CD4-positive, alpha-beta T cell treated with Interleukin-15 for 4 hours (primary cell): ENCODE results near the gene BSND.
"Not testable (repeated sequence)": the region's sequence is repeated elsewhere in the genome, so short reads cannot be mapped to it uniquely, and the experiment has no call there.

Experiments
- DNase-seq: peaks from one replicate; pipeline ENCODE4 v3.0.0-alpha.2; 2020; ENCODE audit warnings: low spot score

The BSND gene

GRCh38 chr1:54998677-54999076 is at the start of gene BSND:
Gene BSND, plus strand, starts transcription at chr1:54998933. Its CDS starts 254 bp downstream, at chr1:54999187.
- DNase-seq, result no peak

GRCh38 chr1:54949053-54949452 is 49.7 kb upstream of the BSND start:
- no peak for DNase-seq

- no peak for DNase-seq
These were observed 48.7 kb upstream of the BSND start for GRCh38 chr1:54950006-54950368.

DNA sequence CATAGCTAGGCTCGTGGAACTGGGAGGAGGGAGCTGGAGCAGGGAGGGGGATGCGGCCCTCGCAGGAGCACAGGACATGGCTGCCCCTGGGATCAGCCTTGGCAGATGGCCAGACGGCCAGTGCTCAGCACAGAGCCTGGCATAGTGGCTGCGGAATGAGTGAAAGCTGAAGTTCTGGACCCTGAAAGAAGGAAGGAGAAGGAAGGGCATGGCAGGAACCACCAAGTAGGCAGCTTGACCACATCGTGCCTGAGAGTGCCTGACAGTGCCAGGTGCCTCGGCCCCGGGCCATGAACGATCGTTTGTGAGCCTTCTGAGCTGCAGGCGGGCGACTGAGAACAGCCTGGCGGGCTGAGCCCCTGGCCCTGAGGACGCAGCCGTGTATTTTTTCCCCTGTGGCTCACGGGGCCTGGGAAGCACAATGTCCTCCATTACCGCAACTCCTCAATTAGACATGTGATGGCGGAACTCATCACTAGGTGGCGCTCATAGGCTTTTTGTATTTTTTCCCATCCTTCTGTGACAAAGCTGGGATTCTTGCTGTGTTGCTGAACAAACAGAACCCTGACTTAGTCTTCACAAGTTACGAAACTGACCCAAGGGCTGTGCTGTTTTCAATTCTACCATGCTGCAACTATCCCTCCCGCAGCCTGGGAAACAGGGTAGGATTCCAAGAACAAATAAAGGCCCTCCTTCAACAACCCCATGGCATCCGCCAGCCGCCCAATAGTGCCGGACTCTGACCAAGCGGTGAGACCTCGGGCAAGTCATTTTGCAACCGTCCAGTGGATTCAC is 48.2 kb upstream of the BSND start:
- peak; percentile 55 for DNase-seq

DNA sequence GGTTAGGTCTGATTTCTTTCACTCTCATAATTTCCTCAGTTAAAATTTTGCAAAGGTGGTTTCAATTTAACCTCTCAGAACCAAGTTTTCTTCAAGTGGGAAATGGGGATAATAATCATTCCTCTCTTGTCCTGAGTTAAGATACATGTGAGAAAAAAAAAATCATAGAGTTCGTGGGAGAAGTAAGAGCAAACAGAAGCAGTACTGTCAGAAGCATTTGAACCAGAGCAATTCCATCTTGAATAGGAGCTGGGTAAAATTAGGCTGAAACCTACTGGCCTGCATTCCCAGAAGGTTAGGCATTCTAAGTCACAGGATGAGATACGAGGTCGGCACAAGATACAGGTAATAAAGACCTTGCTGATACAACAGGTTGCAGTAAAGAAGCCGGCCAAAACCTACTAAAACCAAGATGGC is 46.9 kb upstream of the BSND start:
- no peak for DNase-seq

DNA sequence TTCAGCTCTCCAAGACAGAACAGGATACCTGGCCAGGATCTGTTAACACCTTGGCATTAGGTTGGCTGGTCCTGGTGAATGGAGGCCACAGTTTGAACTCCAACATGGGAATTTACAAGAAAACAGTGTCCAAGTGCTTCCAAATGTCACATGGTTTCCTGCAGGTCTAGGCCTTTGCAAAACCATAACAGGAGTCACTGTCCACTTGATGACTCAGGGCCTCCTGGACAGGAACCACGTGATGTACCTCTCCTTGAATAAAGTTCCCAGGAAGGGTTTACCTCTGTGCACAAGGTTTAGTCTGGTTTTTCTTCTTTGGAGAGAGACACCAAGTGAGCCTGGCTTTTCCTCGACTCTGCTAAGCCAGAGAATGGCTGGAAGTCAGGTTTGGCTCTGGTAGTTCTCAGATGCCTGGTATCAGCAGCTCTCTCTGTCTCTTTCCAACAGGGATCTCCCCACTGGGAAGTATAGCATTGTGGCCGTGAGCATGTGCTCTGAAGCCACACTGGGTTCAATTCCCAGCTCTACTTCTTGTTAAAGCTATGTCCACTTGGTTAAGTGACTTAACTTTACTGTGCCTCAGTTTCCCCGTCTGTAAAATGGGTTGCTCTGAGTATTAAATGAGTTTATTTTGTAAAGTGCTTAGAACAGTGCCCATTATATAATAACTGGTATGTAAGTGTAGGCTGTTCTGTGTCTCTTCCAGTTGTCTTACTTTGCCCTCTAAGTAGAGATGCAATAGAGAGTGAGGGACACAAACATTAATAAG is 45.6 kb upstream of the BSND start:
- DNase-seq, result no peak

DNA sequence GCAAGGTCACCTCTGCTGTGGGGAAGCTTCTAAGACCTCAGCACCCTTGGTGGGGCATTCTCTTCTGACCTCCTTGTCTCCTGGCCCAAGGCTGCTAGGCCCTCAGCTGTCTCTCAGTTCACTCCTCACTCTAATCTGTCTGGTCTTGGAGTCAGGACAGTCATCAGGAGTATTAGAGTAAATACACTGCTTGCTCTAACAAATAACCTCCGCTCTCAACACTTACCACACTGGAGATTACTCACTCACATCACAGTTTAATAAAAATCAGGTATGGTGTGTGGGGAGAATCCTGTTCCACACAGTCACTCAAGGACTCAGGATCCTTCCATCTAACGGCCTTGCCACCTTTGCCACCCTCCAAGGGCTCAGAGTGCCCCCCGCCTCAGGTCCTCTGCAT is 44.9 kb upstream of the BSND start:
- no peak for DNase-seq

DNA sequence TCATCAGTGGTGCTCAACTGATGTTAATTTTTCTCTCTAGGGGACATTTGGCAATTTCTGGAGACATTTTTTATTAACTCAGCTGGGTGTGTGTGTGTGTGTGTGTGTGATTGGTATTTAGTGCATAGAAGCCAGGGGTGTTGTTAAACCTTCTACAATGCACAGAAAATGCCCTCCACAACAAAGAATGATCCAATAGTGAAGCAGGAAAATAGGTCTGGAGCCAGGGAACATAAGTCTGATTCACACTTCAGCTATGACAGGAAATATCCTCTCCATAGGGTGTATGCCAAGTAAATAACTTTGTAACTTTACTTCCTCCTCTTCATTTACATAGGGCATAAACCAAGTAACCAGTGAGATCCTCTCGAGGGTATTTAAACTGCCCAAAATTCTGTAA is 43.4 kb upstream of the BSND start:
- DNase-seq, result no peak

GRCh38 chr1:54956726-54957125 is 42.0 kb upstream of the BSND start:
- DNase-seq, result no peak

DNA sequence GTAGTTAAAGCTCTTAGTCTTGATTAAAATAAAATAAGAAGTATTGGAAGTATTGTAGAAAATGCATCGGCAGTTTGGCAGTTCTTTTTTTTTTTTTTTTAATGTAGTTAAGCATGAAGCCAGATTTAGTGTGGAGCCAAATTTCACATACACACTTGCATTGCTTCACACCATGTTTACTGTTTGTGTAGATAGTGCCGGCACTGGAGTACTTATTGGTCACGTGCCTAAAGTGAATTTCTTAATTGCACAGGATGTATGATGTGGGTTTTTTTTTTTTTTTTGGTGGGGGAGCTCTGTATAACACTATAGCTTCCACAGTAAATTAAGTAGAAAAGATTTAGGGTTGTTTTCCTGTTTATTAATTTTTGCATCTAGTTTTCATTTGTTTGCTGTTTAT is 39.5 kb upstream of the BSND start:
- DNase-seq, result no peak

DNA sequence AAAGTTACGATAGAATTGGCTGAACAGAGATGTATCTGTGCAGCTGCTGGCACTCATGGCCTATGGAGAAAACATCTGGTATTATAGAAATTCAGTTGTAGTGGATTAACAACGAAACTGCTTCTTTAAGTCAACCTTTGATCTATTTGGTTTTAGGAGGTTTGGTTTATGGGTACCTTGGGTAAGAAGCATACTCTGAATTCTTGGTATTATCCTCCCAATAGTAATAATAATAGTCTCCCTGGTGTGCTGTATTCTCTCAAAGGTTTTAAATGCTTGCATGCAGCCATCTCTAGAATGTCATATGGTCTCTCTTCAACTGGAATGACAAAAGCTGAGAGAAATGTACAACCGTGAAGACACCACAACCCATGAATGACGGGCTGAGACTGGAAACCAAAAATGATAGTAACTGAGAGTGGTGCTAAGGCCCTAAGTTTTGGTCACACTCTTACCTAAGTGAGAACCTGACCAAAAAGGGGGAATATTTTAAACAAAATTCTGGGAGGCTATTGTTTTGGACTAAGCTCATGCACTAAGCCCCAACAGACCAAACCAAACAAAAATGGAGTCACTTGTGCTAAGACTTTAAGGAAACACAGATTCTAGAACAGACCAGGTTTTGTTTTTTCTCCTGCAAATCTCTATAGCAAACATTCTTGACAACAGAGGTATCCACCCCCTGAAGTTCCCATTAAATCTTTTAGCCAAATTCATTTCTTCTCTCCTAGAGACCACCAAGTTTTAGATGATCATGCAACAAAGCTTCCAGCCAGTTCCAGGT is 35.9 kb upstream of the BSND start:
- no peak for DNase-seq

DNA sequence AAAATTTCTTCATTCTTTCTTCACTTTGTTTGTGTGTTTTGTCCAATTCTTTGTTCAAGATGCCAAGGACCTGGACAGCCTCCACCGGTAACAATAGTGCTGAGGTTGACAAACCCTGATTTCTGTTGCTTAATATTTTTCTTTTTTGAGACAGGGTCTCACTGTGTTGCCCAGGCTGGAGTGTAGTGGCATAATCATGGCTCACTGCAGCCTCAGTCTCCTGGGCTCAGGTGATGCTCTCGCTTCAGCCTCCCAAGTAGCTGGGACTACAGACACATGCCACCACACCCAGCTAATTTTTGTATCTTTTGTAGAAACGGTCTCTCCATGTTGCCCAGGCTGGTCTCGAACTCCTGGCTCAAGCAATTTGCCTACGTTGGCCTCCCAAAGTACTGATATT is 34.9 kb upstream of the BSND start:
- DNase-seq, result not testable (repeated sequence)

DNA sequence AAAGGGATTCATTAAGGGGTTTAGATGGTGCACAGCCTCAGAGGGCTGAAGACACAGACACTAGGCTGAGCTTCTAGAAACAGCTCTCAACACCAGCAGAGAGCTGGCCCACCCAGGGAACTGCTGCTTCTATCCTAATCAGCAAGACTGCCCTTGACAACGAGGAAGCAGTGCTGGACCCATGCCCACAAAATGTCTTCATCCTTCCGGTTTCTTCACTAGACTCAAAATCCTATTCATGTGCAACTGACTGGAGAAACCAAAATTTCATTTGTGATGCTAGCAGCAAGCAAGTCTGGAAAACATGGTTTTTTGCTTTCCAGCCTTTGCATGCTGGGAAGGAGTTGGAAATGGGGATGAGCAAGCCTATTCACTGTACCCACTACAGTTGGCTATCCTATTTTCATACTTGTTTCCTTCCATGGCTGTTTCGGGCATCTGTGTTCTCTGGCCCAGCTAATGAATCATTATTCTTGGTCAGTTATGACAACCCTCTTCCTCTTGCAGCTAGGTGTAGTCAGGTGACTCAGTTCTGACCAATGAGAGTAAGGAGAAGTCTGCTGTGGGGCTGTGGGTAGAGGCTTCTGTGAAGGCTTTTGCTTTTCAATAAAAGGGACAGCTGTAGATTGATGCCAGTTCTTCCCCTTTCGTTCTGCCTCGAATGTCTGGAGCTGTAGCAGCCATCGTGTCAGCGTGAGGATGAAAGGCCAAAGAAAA is 33.0 kb upstream of the BSND start:
- DNase-seq, result peak; percentile 12

DNA sequence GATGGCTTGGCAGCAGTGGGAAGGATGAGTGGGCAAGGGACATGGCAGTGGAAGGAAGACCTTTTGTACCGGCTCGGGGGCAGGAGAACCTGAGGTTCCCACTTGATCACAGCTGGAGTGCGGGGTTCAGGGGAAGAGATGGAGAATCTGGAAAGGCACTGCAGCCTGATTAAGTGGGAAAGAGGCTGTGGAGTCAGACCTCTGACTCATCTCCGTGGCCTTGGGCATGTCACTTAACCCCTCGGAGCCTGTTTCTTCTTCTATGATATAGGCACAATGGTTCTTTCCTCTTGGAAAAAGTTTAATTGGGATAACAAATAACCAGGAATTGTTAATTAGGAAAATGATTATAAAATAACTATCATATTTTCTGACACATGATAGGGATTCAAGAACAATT is 31.4 kb upstream of the BSND start:
- DNase-seq, result no peak

DNA sequence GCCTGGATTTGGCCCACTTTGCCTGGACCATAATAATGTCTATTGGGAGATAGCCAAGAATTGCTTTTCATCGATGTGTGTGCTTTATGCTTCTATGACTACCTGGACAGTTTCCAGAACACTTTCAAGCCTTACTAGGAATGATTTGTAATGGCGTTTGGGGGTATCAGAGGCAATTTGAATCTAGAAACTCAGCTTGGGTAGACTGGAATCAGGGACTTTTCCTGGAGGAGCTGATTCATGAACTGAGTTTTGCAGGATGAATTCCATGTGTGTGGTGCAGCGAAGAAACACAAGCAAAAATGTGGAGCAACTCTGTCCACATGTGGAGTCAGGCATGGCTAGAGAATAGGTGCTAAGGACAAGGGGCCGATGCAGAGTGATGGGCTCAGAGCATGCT is 30.2 kb upstream of the BSND start:
- DNase-seq, result no peak

GRCh38 chr1:54969879-54970278 is 28.9 kb upstream of the BSND start:
- DNase-seq, result no peak

DNA sequence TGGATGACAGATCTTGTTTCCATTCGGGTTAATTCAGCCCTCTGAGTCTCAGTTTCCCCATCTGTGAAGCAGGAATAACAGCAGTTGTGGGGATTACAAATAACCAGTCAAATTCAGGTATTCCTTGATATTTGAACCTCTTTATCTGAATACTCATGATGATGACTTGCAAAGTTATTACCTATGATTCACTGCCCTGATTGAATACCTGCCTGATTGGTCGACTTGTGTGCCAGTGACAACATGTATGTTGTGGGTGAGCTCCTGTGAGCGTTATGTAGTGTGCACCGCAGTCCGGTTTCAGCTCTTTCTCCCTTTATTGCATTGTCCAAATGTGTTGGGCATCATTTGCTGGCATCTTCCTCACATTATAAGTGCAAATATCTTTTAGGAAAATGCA is 27.8 kb upstream of the BSND start:
- no peak for DNase-seq

DNA sequence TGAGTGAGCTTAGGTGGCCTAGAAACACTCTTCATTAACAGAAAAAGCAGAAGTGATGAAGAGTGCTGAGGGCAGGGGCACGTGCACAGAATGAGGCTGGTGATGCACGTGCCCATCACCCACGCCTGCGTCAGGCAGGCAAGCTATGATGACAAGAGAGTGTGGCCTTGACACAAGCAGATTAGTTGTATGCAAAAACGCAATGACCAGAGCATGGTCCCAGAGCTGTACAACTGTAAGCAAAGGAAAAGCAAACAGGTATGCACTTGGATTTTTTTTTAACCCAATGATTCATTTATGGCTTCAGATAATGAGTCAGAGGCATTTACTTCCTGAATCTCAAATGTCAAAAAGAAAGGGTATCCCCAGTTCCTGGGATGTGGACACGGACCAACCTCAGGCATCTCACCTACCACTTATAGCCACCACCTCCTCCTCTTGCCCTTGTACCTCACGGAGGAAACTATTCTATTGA is 27.4 kb upstream of the BSND start:
- DNase-seq, result no peak

DNA sequence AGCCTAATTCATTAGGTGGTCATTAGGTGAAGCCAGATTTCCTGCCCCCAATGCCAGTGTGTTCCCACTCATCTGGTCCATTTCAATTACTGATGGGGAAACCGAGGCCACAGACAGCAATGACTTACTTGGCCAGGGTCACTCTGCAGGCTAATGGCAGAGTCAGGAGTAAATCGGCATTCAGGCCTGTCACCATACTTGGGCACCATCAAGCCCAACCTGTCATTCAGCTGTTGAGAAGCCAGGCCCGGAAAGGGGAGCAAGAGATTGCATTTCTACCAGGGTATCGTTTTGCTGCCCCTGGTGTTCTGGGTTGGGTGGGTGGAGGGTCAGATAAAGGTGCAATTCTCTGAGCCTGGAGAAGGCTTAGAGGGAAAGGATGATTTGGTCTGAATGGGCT is 26.3 kb upstream of the BSND start:
- DNase-seq, result no peak

DNA sequence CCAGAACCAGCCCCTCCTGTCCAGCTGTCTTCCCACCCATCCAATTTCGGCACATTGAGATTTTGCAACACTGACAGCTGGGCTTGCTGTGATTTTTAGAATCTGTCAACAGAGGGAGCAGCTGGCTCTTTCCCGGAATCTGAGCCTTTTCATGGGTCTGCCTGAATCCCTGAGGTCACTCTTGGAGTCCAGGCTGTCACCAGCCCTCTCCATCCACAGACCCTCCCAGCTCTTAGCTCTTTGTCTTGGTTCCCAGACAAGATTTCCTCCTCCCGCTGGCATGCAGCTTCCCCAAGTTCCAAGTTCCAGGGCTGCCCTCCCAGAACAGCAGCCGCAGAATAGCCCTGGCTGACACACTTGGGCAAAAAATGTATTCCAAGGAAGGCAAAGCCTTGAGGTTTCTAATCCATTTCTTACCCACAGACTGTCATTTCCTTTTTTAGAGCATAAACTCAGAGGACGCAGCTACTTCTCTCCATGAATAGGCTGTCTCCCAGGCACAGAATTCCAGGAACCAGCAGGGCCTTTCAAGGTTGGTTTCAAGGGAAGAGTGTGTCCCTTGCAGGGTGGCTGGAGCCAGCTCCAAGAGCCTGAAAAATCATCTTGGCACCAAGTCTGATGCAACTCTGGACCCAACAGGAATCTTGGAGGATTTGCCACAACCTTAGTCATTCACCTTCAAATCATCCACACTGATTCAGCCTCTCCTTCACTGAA is 25.4 kb upstream of the BSND start:
- no peak for DNase-seq

GRCh38 chr1:54975356-54976108 is 23.2 kb upstream of the BSND start:
- no peak for DNase-seq
